Activated naive CD4-positive, alpha-beta T cell treated with anti-CD3 and anti-CD28 coated beads, Interleukin-2, amount 50 U/mL, for 24 hours (primary cell): ENCODE data around the gene MPZL1.

Experiments
- H3K27ac Mint-ChIP-seq: one replicate; pipeline ENCODE4 v1.8.0; 2021; ENCODE audit warnings: mild to moderate bottlenecking, mixed read lengths
- H3K27me3 Mint-ChIP-seq: one replicate; pipeline ENCODE4 v1.8.0; 2021; ENCODE audit warnings: mixed read lengths
- H3K36me3 Mint-ChIP-seq: one replicate; pipeline ENCODE4 v1.8.0; 2021; ENCODE audit warnings: mixed read lengths
- H3K4me1 Mint-ChIP-seq: one replicate; pipeline ENCODE4 v1.8.0; 2021; ENCODE audit warnings: mixed read lengths
- H3K4me3 Mint-ChIP-seq: one replicate; pipeline ENCODE4 v1.8.0; 2021; ENCODE audit warnings: mild to moderate bottlenecking, mixed read lengths
- H3K9me3 Mint-ChIP-seq: one replicate; pipeline ENCODE4 v1.8.0; 2021; ENCODE audit warnings: mixed read lengths

MPZL1 gene

GRCh38 chr1:167721617-167722151 is at the start of gene MPZL1:
Gene MPZL1 (plus strand): TSS chr1:167721982. CDS start chr1:167722152, 170 bp downstream.
- H3K27ac Mint-ChIP-seq, result peak within 1 kb of the TSS; percentile 89
- H3K4me3 Mint-ChIP-seq, result peak within 1 kb of the TSS; percentile 96
- H3K36me3 Mint-ChIP-seq, result no peaks in the 10 kb centered on the region
- no peaks in the 10 kb centered on the region for H3K27me3 Mint-ChIP-seq
- H3K4me1 Mint-ChIP-seq, result peaks cover 65% of the 10 kb centered on the region
- no peaks in the 10 kb centered on the region for H3K9me3 Mint-ChIP-seq

DNA sequence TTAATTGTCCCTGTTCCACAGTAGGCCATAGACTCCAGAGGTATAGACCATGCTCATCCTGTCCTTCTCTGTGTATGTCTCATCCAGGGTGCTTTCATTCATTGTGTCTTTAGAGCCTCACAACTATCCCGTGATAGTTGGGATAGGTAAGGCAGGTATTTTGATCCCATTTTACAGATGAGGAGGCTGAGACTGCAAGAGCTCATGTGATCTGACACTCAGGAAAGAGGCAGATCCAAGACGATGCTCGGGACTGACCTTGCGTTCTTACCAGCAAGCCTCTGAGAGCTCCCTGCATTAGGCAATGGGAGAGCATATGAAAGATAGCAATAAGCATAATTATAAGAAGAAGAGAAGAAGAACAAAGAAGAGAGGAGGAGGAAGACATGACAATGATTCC is 49.0 kb upstream of the MPZL1 start:
- peaks cover 24% of the 10 kb centered on the region for H3K36me3 Mint-ChIP-seq
- no peaks in the 10 kb centered on the region for H3K27me3 Mint-ChIP-seq
- peak overlapping the region; percentile 79 for H3K27ac Mint-ChIP-seq
- H3K9me3 Mint-ChIP-seq, result no peaks in the 10 kb centered on the region
- H3K4me1 Mint-ChIP-seq, result peaks cover 85% of the 10 kb centered on the region
- no peak overlapping the region for H3K4me3 Mint-ChIP-seq

DNA sequence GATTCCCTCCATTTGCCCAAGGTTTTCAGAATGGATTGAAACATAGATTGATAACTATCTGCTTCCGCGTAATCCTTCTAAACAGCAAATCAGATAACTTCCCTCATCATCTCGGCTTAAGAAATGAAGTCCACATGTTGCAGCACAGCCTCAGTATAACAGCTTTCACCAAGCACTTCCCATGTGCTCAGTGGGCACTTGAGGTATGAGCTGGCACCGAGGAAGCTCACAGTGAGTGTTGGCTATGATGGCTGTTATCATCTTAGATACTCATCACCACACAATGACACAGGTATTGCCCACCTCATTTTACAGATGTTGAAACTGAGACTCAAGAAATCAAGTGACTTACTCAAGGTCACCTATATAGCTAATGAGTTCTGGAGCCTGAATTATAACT is 48.5 kb upstream of the MPZL1 start:
- Mint-ChIP-seq H3K4me3 (no peak overlapping the region), H3K4me1 (peaks cover 82% of the 10 kb centered on the region), H3K27ac (peak overlapping the region; percentile 18), H3K36me3 (peaks cover 24% of the 10 kb centered on the region), H3K27me3 (no peaks in the 10 kb centered on the region), H3K9me3 (no peaks in the 10 kb centered on the region)

GRCh38 chr1:167674156-167674555 is 47.6 kb upstream of the MPZL1 start:
- Mint-ChIP-seq H3K4me3 (no peak overlapping the region), H3K36me3 (peaks cover 21% of the 10 kb centered on the region), H3K27me3 (no peaks in the 10 kb centered on the region), H3K27ac (peak overlapping the region; percentile 18), H3K9me3 (no peaks in the 10 kb centered on the region), H3K4me1 (peaks cover 73% of the 10 kb centered on the region)

DNA sequence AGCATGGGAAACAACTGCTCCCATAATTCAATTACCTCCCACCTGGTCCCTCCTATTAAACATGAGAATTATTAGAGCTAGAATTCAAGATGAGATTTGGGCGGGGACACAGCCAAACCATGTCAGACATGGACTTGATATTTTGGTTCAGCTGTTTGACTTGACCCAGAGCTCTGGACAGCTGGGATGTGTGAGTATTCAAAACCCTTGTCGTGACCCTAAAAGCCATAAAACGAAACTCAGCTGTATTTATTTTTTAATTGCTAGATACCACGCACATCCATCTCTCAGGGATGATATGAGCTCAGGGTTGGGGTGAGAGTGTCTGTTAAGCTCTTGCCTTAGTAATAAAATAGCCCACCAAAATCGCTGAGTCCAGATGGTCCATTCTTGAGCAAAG is 46.3 kb upstream of the MPZL1 start:
- Mint-ChIP-seq H3K9me3 (no peaks in the 10 kb centered on the region), H3K36me3 (peaks cover 21% of the 10 kb centered on the region), H3K4me3 (no peak overlapping the region), H3K4me1 (peaks cover 61% of the 10 kb centered on the region), H3K27me3 (no peaks in the 10 kb centered on the region), H3K27ac (peak overlapping the region; percentile 20)

GRCh38 chr1:167676205-167676915 is 45.4 kb upstream of the MPZL1 start:
- peaks cover 15% of the 10 kb centered on the region for H3K36me3 Mint-ChIP-seq
- no peak overlapping the region for H3K4me3 Mint-ChIP-seq
- peak overlapping the region; percentile 43 for H3K27ac Mint-ChIP-seq
- H3K4me1 Mint-ChIP-seq, result peaks cover 56% of the 10 kb centered on the region
- H3K9me3 Mint-ChIP-seq, result no peaks in the 10 kb centered on the region
- H3K27me3 Mint-ChIP-seq, result no peaks in the 10 kb centered on the region

- H3K9me3 Mint-ChIP-seq, result no peaks in the 10 kb centered on the region
- no peak overlapping the region for H3K4me3 Mint-ChIP-seq
- H3K4me1 Mint-ChIP-seq, result peaks cover 52% of the 10 kb centered on the region
- no peaks in the 10 kb centered on the region for H3K27me3 Mint-ChIP-seq
- H3K27ac Mint-ChIP-seq, result peak overlapping the region; percentile 69
- H3K36me3 Mint-ChIP-seq, result peaks cover 10% of the 10 kb centered on the region
Measured at GRCh38 chr1:167676916-167677848, 44.6 kb upstream of the MPZL1 start.

DNA sequence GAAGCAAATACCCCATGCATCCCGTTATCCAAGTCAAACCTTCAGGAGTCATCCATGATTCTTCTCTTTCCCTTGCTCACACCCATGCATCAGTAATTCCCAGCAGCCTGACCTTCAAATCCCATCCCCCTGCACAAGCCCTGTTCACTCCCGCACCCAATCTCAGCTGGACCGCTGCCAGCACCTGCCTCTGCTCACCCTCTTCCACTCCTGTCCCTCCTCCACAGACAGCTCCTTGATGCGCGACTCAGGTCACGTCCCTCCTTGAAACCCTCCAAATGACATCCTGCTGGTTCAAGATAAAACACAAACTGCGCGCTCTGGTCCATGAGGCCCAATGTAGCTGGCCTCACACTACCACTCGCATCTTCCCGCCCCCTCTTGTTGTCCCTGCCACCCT is 43.4 kb upstream of the MPZL1 start:
- H3K27ac Mint-ChIP-seq, result no peak overlapping the region
- no peaks in the 10 kb centered on the region for H3K9me3 Mint-ChIP-seq
- H3K4me3 Mint-ChIP-seq, result no peak overlapping the region
- H3K36me3 Mint-ChIP-seq, result peaks cover 7% of the 10 kb centered on the region
- H3K27me3 Mint-ChIP-seq, result no peaks in the 10 kb centered on the region
- H3K4me1 Mint-ChIP-seq, result peaks cover 40% of the 10 kb centered on the region

GRCh38 chr1:167678838-167679237 is 42.9 kb upstream of the MPZL1 start:
- peaks cover 4% of the 10 kb centered on the region for H3K36me3 Mint-ChIP-seq
- H3K4me1 Mint-ChIP-seq, result peaks cover 36% of the 10 kb centered on the region
- H3K9me3 Mint-ChIP-seq, result no peaks in the 10 kb centered on the region
- no peak overlapping the region for H3K27ac Mint-ChIP-seq
- no peaks in the 10 kb centered on the region for H3K27me3 Mint-ChIP-seq
- H3K4me3 Mint-ChIP-seq, result no peak overlapping the region

DNA sequence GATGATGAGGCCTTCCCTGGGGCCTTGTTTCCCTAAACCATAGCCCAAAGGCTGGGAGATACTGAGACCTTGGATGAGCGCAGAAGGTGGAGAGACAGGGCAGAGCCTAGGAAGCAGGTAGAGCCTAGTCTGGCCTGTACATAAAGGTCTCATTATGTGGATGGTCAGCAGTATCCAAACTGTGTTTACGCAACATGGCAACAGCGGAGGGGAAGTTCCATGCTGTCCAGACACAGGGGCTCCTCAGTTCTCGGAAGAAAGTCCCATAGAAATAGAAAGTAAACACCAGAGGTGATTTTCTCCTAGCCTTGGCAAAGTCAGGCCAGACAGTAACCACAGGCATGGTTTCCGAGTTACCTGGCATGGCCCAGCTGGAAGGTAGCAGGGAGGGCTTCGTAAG is 42.1 kb upstream of the MPZL1 start:
- Mint-ChIP-seq H3K4me1 (peaks cover 28% of the 10 kb centered on the region), H3K9me3 (no peaks in the 10 kb centered on the region), H3K4me3 (no peak overlapping the region), H3K27me3 (no peaks in the 10 kb centered on the region), H3K27ac (no peak overlapping the region), H3K36me3 (peaks cover 2% of the 10 kb centered on the region)

GRCh38 chr1:167681024-167681423 is 40.8 kb upstream of the MPZL1 start:
- peaks cover 16% of the 10 kb centered on the region for H3K4me1 Mint-ChIP-seq
- peaks cover 4% of the 10 kb centered on the region for H3K36me3 Mint-ChIP-seq
- H3K9me3 Mint-ChIP-seq, result no peaks in the 10 kb centered on the region
- peak overlapping the region; percentile 79 for H3K27ac Mint-ChIP-seq
- no peak overlapping the region for H3K4me3 Mint-ChIP-seq
- H3K27me3 Mint-ChIP-seq, result no peaks in the 10 kb centered on the region

DNA sequence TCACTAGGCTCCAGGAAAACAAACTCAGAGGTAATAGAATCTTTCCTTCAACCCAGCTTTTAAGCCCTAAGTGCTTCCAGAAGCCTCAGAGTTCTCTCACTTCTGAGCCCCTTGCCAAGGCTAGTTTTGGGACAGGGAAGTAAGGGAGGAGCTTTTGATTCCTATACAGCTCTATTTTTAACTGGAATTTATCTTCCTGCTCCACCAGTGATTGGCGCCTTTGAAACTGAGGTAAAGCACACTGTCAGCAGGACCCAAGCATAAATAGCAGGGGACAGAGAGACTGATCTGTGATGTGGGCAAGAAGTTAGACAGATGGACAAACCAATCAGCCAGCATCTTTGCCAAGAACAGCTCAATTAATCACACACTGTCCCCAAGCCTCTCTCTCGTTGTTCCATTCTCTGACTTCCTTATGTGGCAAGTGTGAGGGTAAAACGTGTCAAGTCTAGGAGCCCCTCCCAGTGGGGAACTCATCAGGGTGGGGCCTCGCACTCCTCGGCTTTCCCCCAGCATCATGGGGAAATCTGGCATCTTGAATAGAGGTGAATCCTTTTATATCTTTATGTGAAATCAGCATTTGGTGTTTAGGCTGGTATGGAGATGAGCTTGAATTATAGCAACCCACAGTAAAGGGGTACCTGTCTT is 40.2 kb upstream of the MPZL1 start:
- Mint-ChIP-seq H3K27ac (peak overlapping the region; percentile 79), H3K27me3 (no peaks in the 10 kb centered on the region)

GRCh38 chr1:167683226-167683625 is 38.6 kb upstream of the MPZL1 start:
- H3K27me3 Mint-ChIP-seq, result no peaks in the 10 kb centered on the region
- H3K36me3 Mint-ChIP-seq, result peaks cover 4% of the 10 kb centered on the region
- no peak overlapping the region for H3K4me3 Mint-ChIP-seq
- no peaks in the 10 kb centered on the region for H3K9me3 Mint-ChIP-seq
- H3K27ac Mint-ChIP-seq, result peak overlapping the region; percentile 60
- H3K4me1 Mint-ChIP-seq, result peaks cover 25% of the 10 kb centered on the region

More for the DNA sequence above, 40.2 kb upstream of the MPZL1 start:
- Mint-ChIP-seq H3K9me3 (no peaks in the 10 kb centered on the region), H3K4me3 (no peak overlapping the region), H3K4me1 (peaks cover 15% of the 10 kb centered on the region), H3K36me3 (peaks cover 4% of the 10 kb centered on the region)

- peaks cover 4% of the 10 kb centered on the region for H3K36me3 Mint-ChIP-seq
- H3K4me1 Mint-ChIP-seq, result peaks cover 25% of the 10 kb centered on the region
- H3K9me3 Mint-ChIP-seq, result no peaks in the 10 kb centered on the region
- peak overlapping the region; percentile 96 for H3K27ac Mint-ChIP-seq
- H3K27me3 Mint-ChIP-seq, result no peaks in the 10 kb centered on the region
- no peak overlapping the region for H3K4me3 Mint-ChIP-seq
Measured at GRCh38 chr1:167683641-167684502, 37.9 kb upstream of the MPZL1 start.

GRCh38 chr1:167685844-167686243 is 35.9 kb upstream of the MPZL1 start:
- Mint-ChIP-seq H3K36me3 (peaks cover 12% of the 10 kb centered on the region), H3K27me3 (no peaks in the 10 kb centered on the region), H3K4me1 (peaks cover 25% of the 10 kb centered on the region), H3K4me3 (no peak overlapping the region), H3K27ac (peak overlapping the region; percentile 35), H3K9me3 (no peaks in the 10 kb centered on the region)
